Nephron progenitor cell (in vitro differentiated cells): ENCODE results near the gene EIF1AD.
A peak's percentile ranks its signal among the peaks of the same experiment; 100 is the strongest.

Experiments
- DNase-seq: peaks from one replicate; pipeline ENCODE4 v3.0.0; 2021
- H3K27ac Mint-ChIP-seq: 2 replicates; pipeline ENCODE4 v1.8.0; 2021; ENCODE audit warnings: mild to moderate bottlenecking, moderate library complexity, mixed read lengths
- H3K27me3 Mint-ChIP-seq: 2 replicates; pipeline ENCODE4 v1.8.0; 2021; ENCODE audit warnings: mild to moderate bottlenecking, low read depth, mixed read lengths; ENCODE audit not compliant: poor library complexity
- H3K36me3 Mint-ChIP-seq: 2 replicates; pipeline ENCODE4 v1.8.0; 2021; ENCODE audit warnings: low read depth, mixed read lengths
- H3K4me1 Mint-ChIP-seq: 2 replicates; pipeline ENCODE4 v1.8.0; 2021; ENCODE audit warnings: mixed read lengths
- H3K4me3 Mint-ChIP-seq: 2 replicates; pipeline ENCODE4 v1.8.0; 2021; ENCODE audit warnings: mild to moderate bottlenecking, moderate library complexity, mixed read lengths
- H3K9me3 Mint-ChIP-seq: 2 replicates; pipeline ENCODE4 v1.8.0; 2021; ENCODE audit warnings: mild to moderate bottlenecking, moderate library complexity, mixed read lengths
- TF ChIP-seq, protein P1 (sequence below): fragments of 200-600 bp; sonication (generic); IDR thresholded peaks from 2 replicates; pipeline ENCODE4 v1.5.0; 2021; ENCODE audit warnings: antibody characterized with exemption

EIF1AD gene

DNA sequence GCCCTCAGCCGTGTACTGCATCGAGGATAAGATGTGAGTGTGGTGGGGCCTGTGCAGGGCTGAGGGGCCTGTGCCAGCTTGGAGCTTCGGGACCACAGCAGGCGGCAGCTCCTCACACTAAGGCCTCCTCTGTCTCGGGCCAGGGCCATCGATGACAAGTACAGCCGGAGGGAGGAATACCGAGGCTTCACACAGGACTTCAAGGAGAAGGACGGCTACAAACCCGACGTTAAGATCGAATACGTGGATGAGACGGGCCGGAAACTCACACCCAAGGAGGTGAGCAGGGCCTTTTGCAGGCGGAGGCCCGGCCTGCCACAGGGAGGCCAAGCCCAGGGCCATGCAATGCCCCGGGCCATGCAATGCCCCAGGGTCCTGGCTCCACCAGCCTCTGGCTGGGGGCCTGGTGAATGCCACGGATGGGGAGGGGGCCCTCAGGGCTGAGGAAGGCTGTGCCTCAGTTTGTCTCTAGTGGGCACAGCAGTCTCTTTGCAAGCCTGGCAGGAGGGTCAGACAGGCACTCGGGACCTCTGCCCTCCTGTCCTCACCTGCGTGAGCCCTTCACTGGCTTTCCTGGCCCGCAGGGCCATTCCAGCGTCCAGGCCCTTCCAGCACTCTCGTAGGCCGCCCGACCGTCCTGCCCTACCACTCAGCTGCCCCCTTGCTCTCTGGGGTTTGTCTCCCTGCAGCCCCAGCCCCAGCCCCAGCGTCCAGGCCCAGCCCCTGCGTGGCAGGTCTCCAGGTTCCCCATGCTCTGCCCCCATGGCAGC is 24.2 kb downstream of the EIF1AD start:
- DNase-seq, result no peak
- Mint-ChIP-seq H3K4me1 (no peaks in the 10 kb centered on the region), H3K27me3 (no peaks in the 10 kb centered on the region), H3K4me3 (no peak overlapping the region), H3K9me3 (no peaks in the 10 kb centered on the region), H3K27ac (no peak overlapping the region), H3K36me3 (peaks cover 33% of the 10 kb centered on the region)
- TF ChIP-seq, protein P1, sequence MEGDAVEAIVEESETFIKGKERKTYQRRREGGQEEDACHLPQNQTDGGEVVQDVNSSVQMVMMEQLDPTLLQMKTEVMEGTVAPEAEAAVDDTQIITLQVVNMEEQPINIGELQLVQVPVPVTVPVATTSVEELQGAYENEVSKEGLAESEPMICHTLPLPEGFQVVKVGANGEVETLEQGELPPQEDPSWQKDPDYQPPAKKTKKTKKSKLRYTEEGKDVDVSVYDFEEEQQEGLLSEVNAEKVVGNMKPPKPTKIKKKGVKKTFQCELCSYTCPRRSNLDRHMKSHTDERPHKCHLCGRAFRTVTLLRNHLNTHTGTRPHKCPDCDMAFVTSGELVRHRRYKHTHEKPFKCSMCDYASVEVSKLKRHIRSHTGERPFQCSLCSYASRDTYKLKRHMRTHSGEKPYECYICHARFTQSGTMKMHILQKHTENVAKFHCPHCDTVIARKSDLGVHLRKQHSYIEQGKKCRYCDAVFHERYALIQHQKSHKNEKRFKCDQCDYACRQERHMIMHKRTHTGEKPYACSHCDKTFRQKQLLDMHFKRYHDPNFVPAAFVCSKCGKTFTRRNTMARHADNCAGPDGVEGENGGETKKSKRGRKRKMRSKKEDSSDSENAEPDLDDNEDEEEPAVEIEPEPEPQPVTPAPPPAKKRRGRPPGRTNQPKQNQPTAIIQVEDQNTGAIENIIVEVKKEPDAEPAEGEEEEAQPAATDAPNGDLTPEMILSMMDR, result no peak

DNA sequence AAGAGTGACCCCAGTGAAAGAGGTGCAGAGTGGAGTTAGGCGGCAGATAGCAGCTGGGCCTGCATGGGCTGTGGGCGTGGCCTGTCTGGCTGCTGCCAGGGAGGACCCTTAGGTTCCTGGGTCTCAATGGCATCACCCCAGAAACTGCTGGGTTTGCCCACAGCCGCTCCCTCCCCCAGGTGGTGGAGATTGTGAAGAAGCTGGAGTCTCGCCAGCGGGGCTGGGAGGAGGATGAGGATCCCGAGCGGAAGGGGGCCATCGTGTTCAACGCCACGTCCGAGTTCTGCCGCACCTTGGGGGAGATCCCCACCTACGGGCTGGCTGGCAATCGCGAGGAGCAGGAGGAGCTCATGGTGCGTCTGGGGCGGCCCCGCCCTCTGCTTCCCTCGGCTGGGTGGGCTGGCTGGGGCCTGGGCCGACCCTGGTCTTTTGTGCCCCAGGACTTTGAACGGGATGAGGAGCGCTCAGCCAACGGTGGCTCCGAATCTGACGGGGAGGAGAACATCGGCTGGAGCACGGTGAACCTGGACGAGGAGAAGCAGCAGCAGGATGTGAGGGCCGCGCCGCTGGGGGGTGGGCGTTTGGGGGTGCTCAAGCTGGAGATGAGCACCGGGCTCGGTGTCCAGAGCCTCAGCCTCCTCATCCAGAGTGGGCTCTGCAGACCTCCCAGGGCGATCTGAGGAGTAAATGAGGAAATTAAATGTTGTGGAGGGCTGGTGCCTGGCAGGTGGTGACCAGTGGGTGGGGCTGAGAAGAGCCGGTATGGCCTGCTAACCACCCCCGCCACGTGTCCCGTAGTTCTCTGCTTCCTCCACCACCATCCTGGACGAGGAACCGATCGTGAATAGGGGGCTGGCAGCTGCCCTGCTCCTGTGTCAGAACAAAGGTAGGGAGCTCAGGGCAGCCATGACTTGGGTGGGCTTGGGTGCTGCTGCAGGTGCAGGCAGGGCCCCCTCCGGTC is 25.5 kb downstream of the EIF1AD start:
- TF ChIP-seq, protein P1, result no peak
- no peaks in the 10 kb centered on the region for H3K9me3 Mint-ChIP-seq
- H3K36me3 Mint-ChIP-seq, result peaks cover 46% of the 10 kb centered on the region
- DNase-seq, result no peak
- no peak overlapping the region for H3K4me3 Mint-ChIP-seq
- H3K27me3 Mint-ChIP-seq, result peaks cover 5% of the 10 kb centered on the region
- H3K27ac Mint-ChIP-seq, result no peak overlapping the region
- H3K4me1 Mint-ChIP-seq, result no peaks in the 10 kb centered on the region

DNA sequence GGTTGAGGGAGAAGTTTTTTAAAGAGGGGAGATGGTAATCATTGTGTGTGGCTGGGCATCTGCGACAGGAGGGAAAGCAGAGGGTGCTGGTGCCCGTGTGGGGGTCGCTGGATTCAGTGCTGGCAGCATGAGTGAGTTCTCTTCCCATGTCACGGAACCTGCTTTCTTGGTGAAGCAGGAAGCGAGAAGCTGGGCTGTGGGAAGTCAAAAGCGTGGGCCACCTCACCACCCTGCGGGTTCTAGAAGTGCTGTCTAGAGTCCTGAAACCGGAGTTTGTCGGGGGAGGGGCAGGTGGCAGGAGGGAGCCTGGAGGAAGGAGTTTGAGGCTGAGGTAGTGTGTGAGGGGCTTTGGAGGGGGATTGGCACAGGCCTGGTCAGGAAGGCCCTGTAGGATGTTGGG is 26.2 kb downstream of the EIF1AD start:
- TF ChIP-seq, protein P1, result no peak
- Mint-ChIP-seq H3K4me3 (no peak overlapping the region), H3K9me3 (no peaks in the 10 kb centered on the region), H3K4me1 (no peaks in the 10 kb centered on the region), H3K27me3 (peaks cover 5% of the 10 kb centered on the region), H3K36me3 (peaks cover 48% of the 10 kb centered on the region), H3K27ac (no peak overlapping the region)
- no peak for DNase-seq

DNA sequence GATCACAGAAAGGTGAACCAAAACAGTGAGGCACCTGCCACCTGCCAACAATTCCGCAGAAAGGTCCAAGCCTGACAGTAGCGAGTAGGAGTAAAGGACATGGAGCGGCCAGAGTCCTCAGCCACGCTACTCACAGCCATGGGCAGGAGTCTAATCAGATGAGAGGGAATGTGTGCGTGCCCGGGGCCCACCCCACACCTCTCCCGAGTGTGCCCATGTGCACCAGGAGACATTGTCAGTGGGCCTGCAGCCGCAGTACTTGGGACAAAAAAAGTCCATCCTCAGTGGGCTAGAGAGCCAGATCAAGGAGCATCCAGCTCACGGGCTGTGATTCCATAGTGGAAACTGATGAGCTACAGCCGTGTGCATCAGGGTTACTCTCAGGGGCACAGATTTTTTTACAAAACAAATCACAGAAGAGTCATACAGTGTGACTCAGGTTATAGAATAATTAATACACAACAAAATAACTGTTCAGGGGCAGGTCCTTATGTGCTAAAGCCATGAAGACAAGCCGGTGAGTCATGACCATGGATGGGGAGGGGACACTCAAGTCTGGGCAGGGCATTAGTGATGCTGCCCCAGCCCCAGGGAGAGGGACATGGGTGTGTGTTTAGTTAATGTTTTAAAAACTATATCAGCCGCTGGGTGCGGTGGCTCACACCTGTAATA is 28.4 kb downstream of the EIF1AD start:
- Mint-ChIP-seq H3K4me1 (peaks cover 14% of the 10 kb centered on the region), H3K27ac (no peak overlapping the region), H3K9me3 (no peaks in the 10 kb centered on the region), H3K4me3 (no peak overlapping the region), H3K36me3 (peaks cover 50% of the 10 kb centered on the region), H3K27me3 (peaks cover 5% of the 10 kb centered on the region)
- no peak for DNase-seq
- TF ChIP-seq, protein P1, result no peak

DNA sequence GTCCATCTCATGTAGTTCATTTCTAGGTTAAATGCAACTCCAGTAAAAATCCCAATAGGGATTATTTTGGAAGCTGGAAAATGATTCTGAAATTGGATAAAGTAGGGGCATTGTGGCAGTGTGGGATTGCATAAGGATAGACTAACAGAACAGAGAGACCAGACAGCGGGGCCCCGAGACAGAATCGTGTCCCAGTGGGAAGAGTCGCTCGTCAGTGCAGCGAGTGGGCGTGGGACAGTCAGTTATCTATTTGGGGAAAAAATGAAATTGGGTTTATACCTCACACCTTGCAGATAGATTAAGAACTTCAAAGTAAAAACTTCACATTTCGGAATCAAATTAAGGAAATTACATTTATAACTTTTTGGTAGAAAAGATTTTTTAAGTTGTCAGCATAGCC is 29.8 kb downstream of the EIF1AD start:
- TF ChIP-seq, protein P1, result no peak
- Mint-ChIP-seq H3K9me3 (no peaks in the 10 kb centered on the region), H3K27me3 (peaks cover 5% of the 10 kb centered on the region), H3K27ac (peak overlapping the region; percentile 53), H3K4me1 (peaks cover 17% of the 10 kb centered on the region), H3K36me3 (peaks cover 58% of the 10 kb centered on the region), H3K4me3 (no peak overlapping the region)
- no peak for DNase-seq
